Brain pericyte (primary cell): ENCODE results near the gene DHX16.
"Not testable (repeated sequence)": the region's sequence is repeated elsewhere in the genome, so short reads cannot be mapped to it uniquely, and the experiment has no call there.

Experiments
- DNase-seq: peaks from one replicate; pipeline ENCODE4 v3.0.0-alpha.2; 2012; ENCODE audit warnings: low read depth, low spot score

Gene DHX16

GRCh38 chr6:30679765-30680535, 7.1 kb upstream of the DHX16 start:
- DNase-seq, result no peak

DNA sequence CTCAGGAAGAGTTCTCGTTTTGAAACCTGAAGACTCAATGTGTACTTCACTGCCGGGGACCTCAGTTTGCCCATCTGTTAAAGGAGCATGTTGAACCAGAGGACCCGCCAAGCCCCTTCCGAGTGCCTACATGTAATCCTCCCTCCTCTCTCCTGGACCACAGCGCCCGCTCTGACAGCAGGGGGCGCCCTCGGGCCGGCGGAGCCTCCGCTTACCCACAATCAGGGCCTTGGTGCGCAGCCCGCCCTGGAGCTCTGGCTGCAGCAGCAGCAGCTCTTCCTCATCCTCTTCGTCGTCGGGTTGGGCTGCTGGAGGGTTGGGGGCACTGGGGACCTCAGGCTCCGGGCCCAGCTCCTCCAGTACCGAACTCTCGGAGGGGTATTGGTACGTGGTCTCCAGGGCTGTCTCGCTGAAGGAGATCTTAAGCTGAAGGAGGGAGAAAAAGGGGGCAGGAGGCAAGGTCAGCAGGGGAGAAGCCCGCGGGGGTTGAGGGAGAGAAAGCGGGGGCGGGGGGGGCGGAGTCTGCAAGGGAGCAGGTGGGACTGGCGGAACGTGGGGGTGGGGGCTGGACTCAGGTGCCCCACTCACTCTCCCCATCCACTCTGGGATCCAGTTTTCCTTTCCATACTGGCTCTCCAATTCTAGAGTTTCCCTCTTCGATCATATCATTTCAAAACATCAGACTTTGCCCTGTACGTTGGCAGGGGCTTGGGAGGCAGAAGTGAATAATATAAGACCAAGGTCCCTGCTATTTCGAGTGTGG, 6.3 kb upstream of the DHX16 start:
- peak; percentile 49 for DNase-seq

DNA sequence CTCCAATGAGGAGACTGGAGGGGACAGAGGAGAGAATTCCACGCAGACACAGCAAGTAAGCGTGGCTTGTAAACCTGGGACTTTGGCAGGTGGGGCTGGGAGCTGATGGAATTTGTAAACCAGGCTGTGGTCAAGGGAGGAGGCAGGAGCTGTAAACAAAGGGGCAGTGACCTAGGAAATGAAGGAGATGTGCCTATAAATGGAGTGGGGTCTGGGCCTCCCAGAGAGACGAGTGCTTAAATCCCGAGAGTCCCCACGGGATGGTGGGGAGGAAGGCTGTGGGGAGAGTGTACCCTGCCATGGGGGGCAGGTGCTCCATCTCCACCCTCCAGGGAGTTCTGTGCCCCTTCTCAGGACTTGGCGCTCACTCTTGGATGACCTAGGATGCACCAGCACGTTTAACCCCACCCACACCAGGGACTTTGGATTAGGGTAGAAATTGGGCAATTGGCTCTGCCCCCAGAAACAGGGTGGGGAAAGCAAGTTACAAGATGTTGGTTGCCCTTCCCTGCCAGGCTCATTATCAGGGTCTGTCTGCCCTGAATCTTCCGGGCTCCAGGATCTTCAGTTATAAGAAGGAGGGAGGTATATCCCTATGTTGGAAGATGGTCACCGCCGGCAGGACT, 4.0 kb upstream of the DHX16 start:
- no peak for DNase-seq

GRCh38 chr6:30670760-30671527, 1.9 kb downstream of the DHX16 start:
- DNase-seq, result no peak

DNA sequence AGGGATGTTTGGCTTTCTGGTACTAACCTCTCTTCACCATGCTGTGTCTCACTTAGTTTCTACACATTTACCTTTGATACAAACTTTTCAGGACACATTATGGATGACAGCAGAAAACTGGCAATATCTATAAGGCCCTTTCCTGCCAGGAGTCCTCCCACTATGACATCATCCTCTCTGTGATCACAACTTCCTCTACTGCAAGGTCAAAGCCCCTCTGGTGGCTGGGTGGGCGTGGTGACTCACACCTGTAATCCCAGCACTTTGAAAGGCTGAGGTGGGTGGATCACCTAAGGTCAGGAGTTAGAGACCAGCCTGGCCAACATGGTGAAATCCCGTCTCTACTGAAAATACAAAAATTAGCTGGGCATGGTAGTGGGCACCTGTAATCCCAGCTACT, 6.5 kb downstream of the DHX16 start:
- not testable (repeated sequence) for DNase-seq

DNA sequence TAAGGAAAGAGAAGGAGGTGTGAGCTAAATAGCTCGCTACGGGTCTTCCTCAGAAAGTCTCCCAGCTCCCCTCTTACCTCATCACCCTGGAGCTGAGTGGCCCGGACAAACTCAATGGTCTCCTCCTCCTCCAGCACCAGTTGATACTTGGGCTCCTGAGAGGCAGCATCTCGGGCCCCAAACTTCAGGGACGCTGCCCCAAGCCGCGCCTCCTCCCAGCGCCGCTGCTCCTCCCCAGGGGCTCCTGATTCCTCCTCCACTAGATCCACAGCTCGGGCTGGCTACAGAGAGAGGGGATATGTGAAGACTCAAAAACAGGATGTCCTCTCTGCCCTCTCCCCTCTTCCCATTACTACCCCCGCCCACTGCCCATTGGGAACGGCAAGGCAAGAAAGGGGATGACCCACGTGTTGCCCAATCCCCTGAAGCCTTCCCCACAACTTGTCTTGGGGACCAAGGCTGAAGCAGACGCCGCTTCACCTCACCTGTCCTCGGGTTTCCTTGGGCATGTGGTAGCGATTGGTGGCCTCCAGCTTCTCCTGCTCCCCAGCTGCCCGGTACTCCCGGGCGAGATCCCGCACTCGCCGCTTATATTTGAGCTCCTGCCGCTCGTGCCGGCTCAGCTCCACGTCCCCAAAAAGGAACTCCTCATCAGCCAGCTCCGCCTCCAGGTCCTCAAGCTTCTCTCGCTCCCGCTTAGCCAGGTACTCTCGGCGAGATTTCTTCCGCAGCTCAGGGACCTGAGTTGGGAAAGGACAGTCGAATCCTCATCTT, 7.6 kb downstream of the DHX16 start:
- DNase-seq, result no peak

DNA sequence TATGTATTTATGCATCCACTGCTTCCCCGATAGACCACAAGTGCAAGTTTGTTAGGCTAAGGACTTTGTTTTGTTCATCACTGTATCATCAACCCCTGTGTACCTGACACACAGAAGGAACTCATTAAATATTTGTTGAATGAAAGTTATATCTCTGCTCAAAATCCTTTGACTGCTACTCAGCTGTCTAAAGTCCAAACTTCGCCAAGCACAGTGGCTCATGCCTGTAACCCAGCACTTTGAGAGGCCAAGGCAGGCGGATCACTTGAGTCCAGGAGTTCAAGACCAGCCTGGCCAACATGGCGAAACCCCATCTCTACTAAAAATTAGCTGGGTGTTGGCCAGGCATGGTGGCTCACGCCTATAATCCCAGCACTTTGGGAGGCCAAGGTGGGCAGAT, 14.9 kb downstream of the DHX16 start:
- DNase-seq, result not testable (repeated sequence)

GRCh38 chr6:30657454-30657853, 15.4 kb downstream of the DHX16 start:
- DNase-seq, result no peak

DNA sequence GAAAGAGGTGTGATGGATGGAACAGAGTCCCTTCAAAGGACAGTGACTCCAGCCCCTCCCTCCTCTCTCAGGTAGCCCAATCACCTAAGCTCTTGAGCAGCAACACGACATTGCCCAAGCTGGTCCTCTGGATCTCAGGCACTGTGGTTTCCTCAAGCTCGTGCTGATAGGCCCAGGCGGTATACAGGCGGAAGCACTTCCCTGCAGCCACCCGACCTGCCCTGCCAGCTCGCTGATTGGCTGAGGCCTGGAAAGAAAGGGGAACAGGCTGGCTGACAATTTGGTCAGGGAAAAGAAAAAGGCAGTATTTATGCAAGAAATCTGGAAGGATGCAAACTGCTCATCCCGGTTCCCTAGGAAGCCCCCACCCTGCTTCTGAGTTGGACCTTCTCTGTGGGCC, 16.3 kb downstream of the DHX16 start:
- no peak for DNase-seq

DNA sequence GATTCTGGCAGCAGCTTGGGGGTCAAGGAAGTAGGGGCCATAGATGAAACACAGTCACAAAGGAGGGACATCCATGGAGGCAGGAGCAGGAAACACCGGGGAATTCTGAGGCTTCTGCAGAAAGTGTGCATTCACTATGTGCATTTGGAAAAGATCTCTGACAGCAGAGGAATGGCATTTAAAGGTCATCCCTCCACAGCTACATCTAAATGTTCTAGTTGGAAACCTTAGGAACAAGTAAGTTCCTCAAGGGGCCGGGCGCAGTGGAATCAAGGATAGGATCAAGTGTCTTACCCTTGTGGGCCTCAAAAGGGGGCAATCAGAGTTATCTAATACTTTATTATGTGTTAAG, 17.1 kb downstream of the DHX16 start:
- DNase-seq, result no peak

DNA sequence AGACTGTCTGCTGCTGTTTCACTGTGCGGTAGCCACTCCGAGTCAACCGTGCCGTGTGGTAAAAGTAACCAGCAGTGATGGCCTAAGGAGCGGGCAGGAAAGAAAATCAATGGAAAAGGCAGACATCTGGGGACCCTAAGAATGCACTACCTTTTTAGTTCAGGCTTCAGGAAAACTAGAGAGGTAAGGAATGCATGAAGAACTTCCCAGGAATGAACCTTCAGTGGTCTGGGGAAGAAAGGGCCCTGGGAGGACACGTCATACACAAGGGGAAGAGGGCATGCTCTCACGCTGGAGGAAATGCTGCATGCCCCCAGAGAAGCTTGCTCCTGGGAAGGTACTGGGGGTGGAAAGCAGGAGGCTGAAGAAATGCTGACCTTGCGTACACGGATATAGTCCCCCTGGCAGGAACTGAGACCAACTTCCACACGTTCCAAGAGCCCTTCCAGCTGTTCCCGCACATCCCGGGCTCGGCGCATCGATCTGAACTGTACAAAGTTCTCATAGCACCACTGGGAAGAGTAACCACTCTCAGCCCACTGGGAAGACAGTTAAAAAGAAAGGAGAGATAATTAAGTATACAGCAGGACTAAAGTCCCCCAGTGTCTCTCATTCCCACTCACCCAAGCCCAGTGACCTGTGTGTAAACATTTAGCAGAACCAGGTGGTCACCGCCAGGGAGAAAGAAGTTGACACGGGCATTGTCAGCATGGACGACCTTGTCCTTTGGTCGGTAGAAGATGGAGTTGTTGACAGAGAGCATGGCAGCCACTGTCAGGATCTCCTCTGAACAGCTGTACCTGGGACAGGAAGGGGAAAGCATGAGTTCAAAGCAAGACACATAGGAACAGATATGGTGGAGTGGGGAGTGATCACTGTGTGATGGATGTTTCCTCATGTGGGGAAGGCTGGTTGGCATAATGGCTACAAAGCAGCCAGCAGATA, 17.7 kb downstream of the DHX16 start:
- DNase-seq, result no peak

- no peak for DNase-seq
Measured at GRCh38 chr6:30651143-30651542, 21.7 kb downstream of the DHX16 start.

- DNase-seq, result no peak
Measured at GRCh38 chr6:30647242-30648116, 25.3 kb downstream of the DHX16 start.

- DNase-seq, result peak; percentile 65
Measured at GRCh38 chr6:30646450-30647241, 26.2 kb downstream of the DHX16 start, which contains the start of gene C6orf136. TSS of gene C6orf136 (plus strand) at chr6:30647133. CDS start at chr6:30647232, 99 bp downstream.

- DNase-seq, result no peak
Measured at GRCh38 chr6:30645989-30646388, 26.8 kb downstream of the DHX16 start.

DNA sequence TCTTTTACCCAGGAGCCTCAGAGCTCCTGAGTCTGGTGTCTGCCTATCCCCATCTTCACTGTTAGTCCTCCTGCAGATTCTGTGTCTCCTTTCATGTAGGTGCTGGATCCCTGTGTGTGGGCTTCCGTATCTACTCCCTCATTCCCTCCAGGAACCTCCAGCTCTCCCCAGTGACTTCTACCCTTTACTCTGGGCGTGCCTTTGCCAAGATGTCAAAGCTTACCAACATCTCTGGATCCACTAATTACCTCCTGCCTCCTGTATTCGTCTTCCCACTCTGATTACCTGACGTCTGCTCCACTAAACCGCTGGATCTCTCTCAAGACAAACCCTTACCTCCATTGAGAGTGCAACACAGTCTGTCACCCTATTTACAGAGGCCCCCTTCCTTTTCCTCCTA, 28.0 kb downstream of the DHX16 start:
- DNase-seq, result no peak

DNA sequence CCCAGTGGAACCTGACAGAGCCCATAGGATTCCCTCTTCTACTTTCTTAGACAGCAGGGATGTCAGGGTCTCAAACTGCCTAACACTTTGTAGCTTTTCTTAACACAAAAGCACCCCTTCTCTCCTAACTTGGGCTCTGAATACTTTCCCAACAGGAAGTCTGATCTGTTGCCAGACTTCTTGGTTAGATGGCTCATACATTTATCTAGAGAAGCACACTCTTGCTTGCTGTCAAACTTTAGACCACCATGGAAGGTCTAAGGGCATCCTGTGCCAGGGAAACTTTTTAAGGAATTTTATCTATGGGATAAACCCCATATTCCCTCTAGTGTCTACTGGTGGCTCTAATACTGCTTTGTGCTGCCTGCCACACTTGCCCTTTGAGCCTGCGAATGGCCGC, 29.1 kb downstream of the DHX16 start:
- DNase-seq, result no peak

DNA sequence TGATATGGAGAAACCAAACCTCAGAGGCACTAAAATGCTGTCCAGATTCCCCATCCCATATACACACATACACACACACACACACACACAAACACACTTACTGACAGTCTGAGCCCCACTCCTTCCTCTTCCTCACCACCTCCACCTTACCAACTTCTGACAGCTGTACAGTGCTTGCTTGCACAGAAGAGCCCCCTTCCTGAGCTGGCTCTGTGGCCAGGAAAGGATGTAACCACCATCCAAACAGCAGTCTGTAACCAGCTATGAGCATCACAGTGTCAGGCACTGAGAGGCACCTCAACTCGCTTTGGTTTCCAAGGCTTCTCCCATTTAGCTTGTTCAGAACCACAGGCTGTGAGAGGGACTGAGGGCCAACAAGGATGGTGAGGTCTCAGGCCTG, 31.8 kb downstream of the DHX16 start:
- no peak for DNase-seq
